UCSD-AML1 (cell line): ENCODE results near the gene REV3L.

Experiments used
- DNase-seq: peaks from one replicate; lab custom pipeline; 2025; ENCODE audit not compliant: unreplicated experiment; lab: John Stamatoyannopoulos, UW

Gene REV3L

GRCh38 chr6:111471533-111471932 lies 11.5 kb downstream of the REV3L start:
- no peak for DNase-seq

DNA sequence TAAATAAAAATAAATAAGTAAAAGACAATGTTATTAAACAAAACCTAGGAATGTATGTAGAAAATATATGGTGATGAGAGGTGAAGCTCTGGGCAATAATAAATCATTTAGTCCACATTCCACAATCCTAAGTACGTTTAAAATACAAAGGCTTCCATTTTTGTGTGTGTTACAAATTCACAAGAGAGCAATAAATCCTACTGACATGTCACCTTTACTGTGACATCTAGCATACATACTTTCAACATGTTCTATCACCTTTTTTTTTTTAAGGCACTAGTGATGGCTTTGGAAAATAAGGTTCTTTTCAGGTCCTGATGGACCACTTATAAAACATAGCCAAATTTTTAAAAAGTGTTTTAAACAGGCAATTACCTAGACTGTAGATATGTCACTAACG lies 12.0 kb downstream of the REV3L start:
- DNase-seq: no peak

GRCh38 chr6:111469543-111469942 lies 13.5 kb downstream of the REV3L start:
- no peak for DNase-seq

- no peak for DNase-seq
Observed at GRCh38 chr6:111468329-111469012, 14.5 kb downstream of the REV3L start.

DNA sequence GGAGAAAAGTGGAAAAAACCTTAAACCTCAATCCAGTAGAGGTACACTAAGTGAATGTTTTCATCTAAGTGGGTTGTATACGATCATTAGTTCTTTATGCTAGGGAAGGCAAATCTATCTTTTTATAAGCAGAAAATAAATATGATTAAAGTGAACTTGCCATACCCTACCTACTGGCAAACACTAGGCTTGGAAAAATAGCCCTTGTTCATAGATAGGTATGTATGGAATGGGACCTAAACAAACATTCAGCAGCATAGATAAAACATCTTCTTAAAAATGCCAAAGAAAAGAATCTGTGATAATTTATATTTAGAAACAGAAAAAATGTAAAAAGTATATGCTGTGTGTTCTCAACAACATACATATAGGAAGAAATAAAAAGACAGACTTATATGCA lies 18.8 kb downstream of the REV3L start:
- no peak for DNase-seq

GRCh38 chr6:111462770-111463391 lies 20.1 kb downstream of the REV3L start:
- no peak for DNase-seq

DNA sequence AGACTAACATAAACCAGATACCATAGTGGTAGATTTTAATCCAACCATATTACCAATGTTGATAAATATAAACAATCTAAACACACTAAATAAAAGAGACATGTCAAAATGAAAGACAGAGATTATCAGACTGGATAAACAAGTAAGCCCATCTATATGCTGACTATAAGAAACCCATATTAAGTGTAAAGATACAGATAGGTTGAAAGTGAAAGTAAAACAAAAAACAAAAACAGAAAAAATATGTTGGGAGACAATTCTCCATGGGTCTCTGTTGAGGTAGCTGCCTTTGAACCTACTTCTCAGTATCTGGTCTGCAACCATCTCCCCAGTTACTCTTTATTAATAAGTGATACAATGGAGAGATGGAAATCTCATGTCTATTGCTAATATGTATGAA lies 21.2 kb downstream of the REV3L start:
- DNase-seq: no peak

- DNase-seq: no peak
Observed at GRCh38 chr6:111458670-111459232, 24.3 kb downstream of the REV3L start.

DNA sequence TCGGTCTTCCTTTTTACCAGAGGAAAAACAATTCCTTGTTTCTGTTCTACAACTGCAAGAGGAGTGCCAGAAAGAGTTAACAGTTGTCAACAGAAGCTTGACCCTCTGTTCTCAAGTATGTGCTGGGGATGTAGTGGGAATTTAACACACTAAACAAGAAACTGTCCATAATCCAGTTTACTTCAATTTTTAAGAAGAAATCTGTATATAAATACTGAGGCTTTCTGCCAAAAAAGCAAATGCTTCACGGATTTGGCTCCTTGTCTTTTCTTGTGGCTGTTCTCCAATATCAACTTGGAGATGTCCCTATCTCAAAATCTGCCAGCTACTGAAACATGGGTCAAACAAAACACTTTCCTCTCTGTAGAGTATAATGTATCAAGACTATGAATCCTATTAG lies 26.8 kb downstream of the REV3L start:
- DNase-seq: no peak

DNA sequence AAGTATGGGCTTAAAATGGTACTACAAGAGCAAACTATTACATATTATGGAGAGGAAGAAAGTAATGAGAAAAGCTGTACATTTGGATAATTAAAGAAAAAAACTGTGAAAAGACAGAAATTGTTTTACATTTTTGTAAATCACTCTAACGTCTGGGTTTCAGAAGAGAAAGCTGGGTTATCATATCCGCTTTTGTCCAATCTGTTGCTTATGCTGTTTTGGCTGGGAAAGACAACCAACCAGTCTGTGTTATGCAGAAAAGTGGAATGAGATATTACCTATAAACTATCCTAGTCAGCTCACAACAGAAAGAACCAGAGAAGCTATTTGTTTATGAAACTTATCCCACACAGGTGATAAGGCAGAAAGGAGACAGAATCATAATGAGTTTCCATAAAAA lies 32.4 kb downstream of the REV3L start:
- no peak for DNase-seq

GRCh38 chr6:111450087-111450486 lies 32.9 kb downstream of the REV3L start:
- no peak for DNase-seq

DNA sequence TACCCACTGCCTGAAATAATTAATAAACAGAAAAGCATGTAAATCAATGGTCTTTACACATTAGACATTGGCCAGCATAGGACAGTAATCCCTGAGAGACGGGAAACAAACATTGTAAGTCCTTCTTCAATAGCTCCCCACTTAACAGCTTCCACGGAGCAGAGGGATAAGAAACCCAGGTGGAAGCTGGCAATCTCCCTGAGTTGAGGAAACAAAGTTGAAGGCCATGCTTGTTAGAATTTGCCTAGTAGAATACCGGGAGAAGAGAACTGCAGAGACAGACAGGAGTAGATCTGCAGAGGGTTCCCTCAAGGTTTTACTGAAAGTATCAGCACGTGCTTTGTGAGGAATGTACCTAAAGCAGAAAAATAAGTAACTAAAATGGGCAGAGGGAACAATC lies 33.9 kb downstream of the REV3L start:
- DNase-seq: no peak

DNA sequence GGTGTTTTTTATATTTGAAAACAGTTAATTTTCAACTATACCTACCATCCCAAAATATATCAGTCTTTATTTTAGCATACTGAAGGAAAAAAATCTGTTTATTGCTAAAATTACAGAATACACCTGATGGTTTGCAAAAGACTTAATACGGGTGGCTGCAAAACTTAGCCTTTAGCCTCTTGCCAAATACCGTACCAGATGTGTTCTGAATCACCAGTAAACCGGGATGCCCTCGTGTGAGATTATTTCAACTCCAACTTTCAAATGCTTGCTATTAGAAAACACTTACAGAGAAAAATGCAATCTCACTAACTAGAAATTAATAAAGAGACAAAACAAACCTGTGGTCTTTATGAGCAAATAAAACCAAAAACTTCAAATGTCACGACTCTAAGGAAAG lies 36.0 kb downstream of the REV3L start:
- DNase-seq: no peak

- no peak for DNase-seq
Observed at GRCh38 chr6:111445861-111446267, 37.2 kb downstream of the REV3L start.

DNA sequence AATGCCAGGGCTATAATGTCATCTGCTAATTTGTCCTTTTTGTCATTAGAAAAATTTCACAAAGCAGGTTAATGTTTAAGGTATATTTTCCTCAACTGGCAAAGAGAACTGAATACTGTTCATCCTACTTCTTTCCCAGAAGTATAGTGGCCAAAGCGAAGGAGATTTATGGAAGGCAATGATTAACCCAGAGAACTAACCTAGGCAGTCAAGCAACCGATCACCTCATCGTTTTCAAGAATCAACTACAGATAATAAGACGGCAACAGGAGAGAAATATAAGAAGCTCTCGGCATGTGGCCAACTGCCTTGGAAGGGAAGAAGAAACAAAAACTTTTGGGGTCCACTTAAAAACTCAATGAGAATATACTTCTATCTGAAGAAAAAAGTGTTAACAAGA lies 38.2 kb downstream of the REV3L start:
- DNase-seq: no peak

GRCh38 chr6:111441678-111442243 lies 41.3 kb downstream of the REV3L start:
- peak; percentile 24 for DNase-seq

DNA sequence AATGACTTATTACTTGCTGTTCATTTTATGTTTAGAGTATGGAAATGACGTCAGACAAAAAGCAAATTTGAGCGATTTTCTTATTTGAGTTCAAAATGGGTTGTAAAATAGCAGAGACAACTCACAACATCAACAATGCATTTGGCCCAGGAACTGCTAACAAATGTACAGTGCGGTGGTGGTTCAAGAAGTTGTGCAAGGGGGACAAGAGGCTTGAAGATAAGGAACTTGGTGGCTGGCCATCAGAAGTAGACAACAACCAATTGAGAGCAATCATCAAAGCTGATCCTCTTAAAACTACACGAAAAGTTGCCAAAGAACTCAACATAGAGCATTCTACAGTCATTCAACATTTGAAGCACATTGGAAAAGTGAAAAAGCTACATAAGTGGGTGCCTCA lies 43.8 kb downstream of the REV3L start:
- DNase-seq: no peak

- no peak for DNase-seq
Observed at GRCh38 chr6:111437573-111437972, 45.4 kb downstream of the REV3L start.

GRCh38 chr6:111432511-111432910 lies 50.5 kb downstream of the REV3L start:
- DNase-seq: no peak

DNA sequence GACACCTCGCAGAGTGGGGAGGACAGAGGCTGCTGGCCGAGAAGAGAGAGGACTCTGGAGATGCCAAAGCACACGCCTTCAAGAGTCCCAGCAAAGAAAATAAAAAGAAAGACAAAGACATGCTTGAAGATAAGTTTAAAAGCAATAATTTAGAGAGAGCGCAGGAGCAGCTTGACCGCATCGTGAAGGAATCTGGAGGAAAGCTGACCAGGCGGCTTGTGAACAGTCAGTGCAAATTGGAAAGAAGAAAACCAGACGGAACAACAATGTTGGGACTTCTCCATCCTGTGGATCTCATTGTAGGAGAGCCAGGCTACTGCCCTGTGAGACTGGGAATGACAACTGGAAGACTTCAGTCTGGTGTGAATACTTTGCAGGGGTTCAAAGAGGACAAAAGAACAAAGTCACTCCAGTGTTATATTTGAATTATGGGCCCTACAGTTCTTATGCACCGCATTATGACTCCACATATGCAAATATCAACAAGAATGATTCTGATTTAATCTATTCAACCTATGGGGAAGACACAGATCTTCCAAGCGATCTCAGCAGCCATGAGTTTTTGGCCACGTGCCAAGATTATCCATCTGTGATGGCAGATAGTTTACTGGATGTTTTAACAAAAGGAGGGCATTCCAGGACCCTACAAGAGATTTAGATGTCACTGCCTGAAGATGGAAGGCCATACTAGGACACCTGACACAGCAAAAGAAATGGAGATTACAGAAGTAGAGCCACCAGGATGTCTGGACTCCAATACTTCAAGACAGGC lies 52.2 kb downstream of the REV3L start:
- no peak for DNase-seq

GRCh38 chr6:111429571-111429970 lies 53.4 kb downstream of the REV3L start:
- no peak for DNase-seq

GRCh38 chr6:111428811-111429210 lies 54.2 kb downstream of the REV3L start:
- no peak for DNase-seq
